Transverse colon (tissue), 4 donors: Measurements from ENCODE around the gene PRR16. TPM values are rescaled to one million over a fixed set of nuclear protein-coding genes. Genes with fewer than 3 reads are reported as not detected.

Experiments used
- DNase-seq: peaks from one replicate; pipeline ENCODE4 v3.0.0-alpha.2; 2019
- H3K27ac ChIP-seq, 4 donors: fragments of 200-600 bp; sonication (generic); 2 replicates each; pipeline ENCODE4 v1.5.1; 2016 to 2018; ENCODE audit warnings: inconsistent platforms in 4 of 4
- H3K27me3 ChIP-seq: fragments of 200-600 bp; sonication (generic); 2 replicates; pipeline ENCODE4 v1.5.1; 2017; ENCODE audit warnings: inconsistent platforms
- H3K36me3 ChIP-seq, 4 donors: fragments of 200-600 bp; sonication (generic); 2 replicates each; pipeline ENCODE4 v1.5.1; 2017 to 2019; ENCODE audit warnings: inconsistent platforms in 4 of 4
- H3K4me1 ChIP-seq, 4 donors: fragments of 200-600 bp; sonication (generic); 2 replicates each; pipeline ENCODE4 v1.5.1; 2017 to 2020; ENCODE audit warnings: inconsistent platforms in 4 of 4
- H3K4me3 ChIP-seq, 4 donors: fragments of 200-600 bp; sonication (generic); 1 replicate in 1 of 4; 2 replicates in 3 of 4; pipeline versions ENCODE4 v1.5.1 to v1.6.1; 2017 to 2019; ENCODE audit warnings: inconsistent platforms in 4 of 4
- H3K9me3 ChIP-seq, 2 donors: fragments of 200-600 bp; sonication (generic); 2 replicates each; pipeline ENCODE4 v1.5.1; 2017 to 2019; ENCODE audit warnings: inconsistent platforms in 2 of 2
- EP300 ChIP-seq: sonication (generic); formaldehyde crosslinking; IDR thresholded peaks from one replicate; pipeline ENCODE4 v1.6.1; 2017; ENCODE audit warnings: antibody characterized with exemption, low read depth
- POLR2A ChIP-seq: fragments of 450-650 bp; IDR thresholded peaks from one replicate; pipeline ENCODE4 v1.6.1; 2016; ENCODE audit warnings: antibody characterized with exemption, mild to moderate bottlenecking, moderate library complexity
- POLR2AphosphoS5 ChIP-seq, 3 donors: sonication (generic); formaldehyde crosslinking; IDR thresholded peaks; one replicate each; pipeline ENCODE4 v1.6.1; 2016; ENCODE audit warnings: antibody characterized with exemption in 3 of 3
- WGBS, 2 donors: methylation state at CpG; one replicate each; pipeline ENCODE4 v1.1.5; 2018; ENCODE audit warnings: low coverage in 1 of 2; 5-methylcytosine and 5-hydroxymethylcytosine counted together
- in situ Hi-C, 4 donors: fragments of 200-750 bp; cut with MboI; loops; one replicate each; pipeline versions ENCODE4 v1.15.0 to v1.15.1; 2017; ENCODE audit warnings: low sequenced_read_pairs in 3 of 4, low pct_ligation_motif_present in 1 of 4, low pct_unique_long_range_greater_than_20kb in 1 of 4
- intact Hi-C: fragments of 100-400 bp; cut with DNase I; formaldehyde crosslinking; loops from one replicate; pipeline ENCODE4 v1.15.1; 2023; ENCODE audit warnings: low total_unique reads
- total RNA-seq, 4 donors: library from RNA; depleted of rRNA; stranded (reverse); fragments of >200 nt; gene quantifications; one replicate each; pipeline ENCODE4 v1.1.0, GENCODE V29; 2016
- TF ChIP-seq, protein P1 (sequence below), 5 experiments: fragments of 200-600 bp in 3 of 5; fragments of 450-650 bp in 2 of 5; sonication (generic) in 3 of 5; IDR thresholded peaks; 1 replicate in 2 of 5; 2 replicates in 3 of 5; pipeline ENCODE4 v1.5.1; 2016 to 2017; ENCODE audit warnings: antibody characterized with exemption in 5 of 5, inconsistent platforms in 3 of 5, mild to moderate bottlenecking in 2 of 5, moderate library complexity in 1 of 5

The PRR16 gene
- total RNA-seq, 4 donors from 2014 or later: 2.7 to 9.7 (median 6.3) TPM

- TF ChIP-seq POLR2AphosphoS5 (IDR thresholded peaks at IDR 0.05) (no peak), EP300 (no peak), POLR2A (no peak)
- TF ChIP-seq, protein P1, sequence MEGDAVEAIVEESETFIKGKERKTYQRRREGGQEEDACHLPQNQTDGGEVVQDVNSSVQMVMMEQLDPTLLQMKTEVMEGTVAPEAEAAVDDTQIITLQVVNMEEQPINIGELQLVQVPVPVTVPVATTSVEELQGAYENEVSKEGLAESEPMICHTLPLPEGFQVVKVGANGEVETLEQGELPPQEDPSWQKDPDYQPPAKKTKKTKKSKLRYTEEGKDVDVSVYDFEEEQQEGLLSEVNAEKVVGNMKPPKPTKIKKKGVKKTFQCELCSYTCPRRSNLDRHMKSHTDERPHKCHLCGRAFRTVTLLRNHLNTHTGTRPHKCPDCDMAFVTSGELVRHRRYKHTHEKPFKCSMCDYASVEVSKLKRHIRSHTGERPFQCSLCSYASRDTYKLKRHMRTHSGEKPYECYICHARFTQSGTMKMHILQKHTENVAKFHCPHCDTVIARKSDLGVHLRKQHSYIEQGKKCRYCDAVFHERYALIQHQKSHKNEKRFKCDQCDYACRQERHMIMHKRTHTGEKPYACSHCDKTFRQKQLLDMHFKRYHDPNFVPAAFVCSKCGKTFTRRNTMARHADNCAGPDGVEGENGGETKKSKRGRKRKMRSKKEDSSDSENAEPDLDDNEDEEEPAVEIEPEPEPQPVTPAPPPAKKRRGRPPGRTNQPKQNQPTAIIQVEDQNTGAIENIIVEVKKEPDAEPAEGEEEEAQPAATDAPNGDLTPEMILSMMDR (IDR thresholded peaks at IDR 0.05): no peak
- Histone ChIP-seq H3K9me3 (no peaks in the 10 kb centered on the region), H3K27ac (no peak overlapping the region), H3K4me3 (no peak overlapping the region), H3K27me3 (no peaks in the 10 kb centered on the region), H3K36me3 (no peaks in the 10 kb centered on the region), H3K4me1 (no peaks in the 10 kb centered on the region)
- WGBS, 2 donors: 39 to 52% methylated on average over 2 of the region's 2 CpGs
- in situ Hi-C loops: no loop called here
- no peak for DNase-seq
- intact Hi-C loops: no loop called here
Measured at GRCh38 chr5:120582635-120583034, 118.5 kb downstream of the PRR16 start.

DNA sequence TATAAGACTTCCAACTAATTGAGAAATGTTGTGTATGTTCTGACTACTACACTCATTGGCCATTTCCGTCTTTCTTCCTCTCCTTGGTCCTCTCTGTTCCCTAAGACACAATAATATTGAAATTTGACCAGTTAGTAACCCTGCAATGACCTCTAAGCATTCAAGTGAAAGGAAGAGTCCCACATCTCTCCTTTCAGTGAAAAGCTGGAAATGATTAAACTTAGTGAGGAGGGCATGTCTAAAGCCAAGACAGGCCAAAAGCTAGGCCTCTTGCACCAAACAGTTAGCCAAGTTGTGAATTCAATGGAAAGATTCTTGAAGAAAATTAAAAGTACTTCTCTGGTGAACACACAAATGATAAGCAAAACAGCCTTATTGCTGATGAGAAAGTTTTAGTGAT lies 122.5 kb downstream of the PRR16 start:
- WGBS, 2 donors: 56 to 92% methylated on average over 1 of the region's 1 CpG
- in situ Hi-C loops: no loop called here

GRCh38 chr5:120591911-120592310 lies 127.8 kb downstream of the PRR16 start:
- no peak for DNase-seq
- intact Hi-C loops: no loop called here
- H3K27me3 ChIP-seq: no peaks in the 10 kb centered on the region
- no peak overlapping the region for H3K27ac ChIP-seq
- H3K9me3 ChIP-seq: no peaks in the 10 kb centered on the region
- H3K4me1 ChIP-seq: no peaks in the 10 kb centered on the region
- WGBS, 2 donors: 42 to 64% methylated on average over 2 of the region's 2 CpGs
- in situ Hi-C loops: no loop called here
- TF ChIP-seq POLR2AphosphoS5 (IDR thresholded peaks at IDR 0.05) (no peak), POLR2A (no peak), EP300 (no peak)
- TF ChIP-seq, protein P1 (IDR thresholded peaks at IDR 0.05): no peak
- no peak overlapping the region for H3K4me3 ChIP-seq
- H3K36me3 ChIP-seq: no peaks in the 10 kb centered on the region

More for the DNA sequence above, 122.5 kb downstream of the PRR16 start:
- DNase-seq: no peak
- Histone ChIP-seq H3K27ac (no peak overlapping the region), H3K9me3 (no peaks in the 10 kb centered on the region), H3K27me3 (no peaks in the 10 kb centered on the region), H3K36me3 (no peaks in the 10 kb centered on the region), H3K4me1 (no peaks in the 10 kb centered on the region), H3K4me3 (no peak overlapping the region)
- intact Hi-C loops: no loop called here
- no peak for TF ChIP-seq POLR2AphosphoS5 (IDR thresholded peaks at IDR 0.05)
- TF ChIP-seq, protein P1 (IDR thresholded peaks at IDR 0.05): no peak
- TF ChIP-seq EP300: no peak

GRCh38 chr5:120599576-120599975 lies 135.5 kb downstream of the PRR16 start:
- no peaks in the 10 kb centered on the region for H3K36me3 ChIP-seq
- no peak overlapping the region for H3K4me3 ChIP-seq
- DNase-seq: no peak
- no peak overlapping the region for H3K27ac ChIP-seq
- in situ Hi-C loops: no loop called here
- H3K27me3 ChIP-seq: no peaks in the 10 kb centered on the region
- no peaks in the 10 kb centered on the region for H3K4me1 ChIP-seq
- 0 to 12% methylated on average over 2 of the region's 2 CpGs for WGBS, 2 donors
- peaks cover 3 to 4% of the 10 kb centered on the region in 2 donors for H3K9me3 ChIP-seq
- no peak for TF ChIP-seq POLR2A
- intact Hi-C loops: no loop called here

GRCh38 chr5:120600639-120601038 lies 136.5 kb downstream of the PRR16 start:
- Histone ChIP-seq H3K27me3 (no peaks in the 10 kb centered on the region), H3K9me3 (peaks cover 3 to 4% of the 10 kb centered on the region in 2 donors), H3K27ac (no peak overlapping the region), H3K36me3 (no peaks in the 10 kb centered on the region), H3K4me1 (no peaks in the 10 kb centered on the region), H3K4me3 (no peak overlapping the region)
- WGBS, 2 donors: 76 to 88% methylated on average over 4 of the region's 4 CpGs
- DNase-seq: no peak
- TF ChIP-seq POLR2A (no peak), POLR2AphosphoS5 (IDR thresholded peaks at IDR 0.05) (no peak), EP300 (no peak)
- TF ChIP-seq, protein P1 (IDR thresholded peaks at IDR 0.05): no peak
- in situ Hi-C loops: no loop called here
- intact Hi-C loops: no loop called here
